Common myeloid progenitor, CD34-positive (primary cell): ENCODE measurements around the gene FEZ2.

Source experiments
- CTCF ChIA-PET: fragments of 350-600 bp; sonication (Branson Sonifier 250); formaldehyde crosslinking; loops from one replicate; lab custom pipeline; 2021; ENCODE audit warnings: antibody characterized with exemption; lab: Charles Lee
- POLR2A ChIA-PET: fragments of 350-600 bp; sonication (Branson Sonifier 250); formaldehyde crosslinking; loops from one replicate; lab custom pipeline; 2021; ENCODE audit warnings: antibody characterized with exemption; lab: Charles Lee
- DNase-seq, 3 donors: peaks; one replicate each; pipeline versions ENCODE4 v3.0.0 to v3.0.0-alpha.2; 2013
- H3K27ac ChIP-seq, 2 experiments: 1 replicate in 1 of 2; 2 replicates in 1 of 2; pipeline ENCODE4 v1.7.0; 2013; ENCODE audit warnings: inconsistent platforms in 2 of 2, low read length in 2 of 2, mild to moderate bottlenecking in 2 of 2, low read depth in 1 of 2, moderate library complexity in 1 of 2; ENCODE audit not compliant: severe bottlenecking in 2 of 2, insufficient read depth in 1 of 2, poor library complexity in 1 of 2
- H3K27me3 ChIP-seq, 5 experiments: replicated peaks in 2 of 5; 1 replicate in 3 of 5; 2 replicates in 2 of 5; pipeline versions ENCODE4 v1.6.1 to v1.7.0; 2013; ENCODE audit warnings: low read length in 4 of 5, mild to moderate bottlenecking in 2 of 5, moderate library complexity in 2 of 5, inconsistent platforms in 1 of 5; ENCODE audit not compliant: insufficient read depth in 5 of 5, control insufficient read depth in 4 of 5
- H3K36me3 ChIP-seq, 4 experiments: 1 replicate in 2 of 4; 2 replicates in 2 of 4; pipeline versions ENCODE4 v1.6.1 to v1.7.0; 2013; ENCODE audit warnings: low read length in 3 of 4, control low read depth in 1 of 4, mild to moderate bottlenecking in 1 of 4; ENCODE audit not compliant: control insufficient read depth in 4 of 4, insufficient read depth in 4 of 4
- H3K4me1 ChIP-seq, 4 experiments: 1 replicate in 3 of 4; 2 replicates in 1 of 4; pipeline versions ENCODE4 v1.6.1 to v1.7.1; 2013; ENCODE audit warnings: low read length in 3 of 4, mild to moderate bottlenecking in 3 of 4, control low read depth in 1 of 4, inconsistent platforms in 1 of 4, moderate library complexity in 1 of 4; ENCODE audit not compliant: control insufficient read depth in 4 of 4, insufficient read depth in 4 of 4; ENCODE audit errors: control extremely low read depth in 1 of 4
- H3K4me3 ChIP-seq, 7 experiments: 1 replicate in 4 of 7; 2 replicates in 3 of 7; pipeline versions ENCODE4 v1.5.1 to v1.7.0; 2013; ENCODE audit warnings: mild to moderate bottlenecking in 7 of 7, low read length in 6 of 7, moderate library complexity in 6 of 7, inconsistent platforms in 2 of 7, low read depth in 2 of 7, control low read depth in 1 of 7; ENCODE audit not compliant: insufficient read depth in 4 of 7, control insufficient read depth in 1 of 7; ENCODE audit errors: extremely low read depth in 1 of 7
- H3K9me3 ChIP-seq, 5 experiments: 1 replicate in 4 of 5; 2 replicates in 1 of 5; pipeline versions ENCODE4 v1.6.1 to v1.7.1; 2013; ENCODE audit warnings: low read length in 4 of 5, mild to moderate bottlenecking in 2 of 5, inconsistent platforms in 1 of 5, low read depth in 1 of 5, moderate library complexity in 1 of 5; ENCODE audit not compliant: control insufficient read depth in 4 of 5, insufficient read depth in 2 of 5; ENCODE audit errors: control extremely low read depth in 1 of 5
- WGBS: methylation state at CpG from one replicate; pipeline ENCODE4 v1.1.5; 2013; ENCODE audit not compliant: insufficient coverage; 5-methylcytosine and 5-hydroxymethylcytosine counted together

The FEZ2 gene

DNA sequence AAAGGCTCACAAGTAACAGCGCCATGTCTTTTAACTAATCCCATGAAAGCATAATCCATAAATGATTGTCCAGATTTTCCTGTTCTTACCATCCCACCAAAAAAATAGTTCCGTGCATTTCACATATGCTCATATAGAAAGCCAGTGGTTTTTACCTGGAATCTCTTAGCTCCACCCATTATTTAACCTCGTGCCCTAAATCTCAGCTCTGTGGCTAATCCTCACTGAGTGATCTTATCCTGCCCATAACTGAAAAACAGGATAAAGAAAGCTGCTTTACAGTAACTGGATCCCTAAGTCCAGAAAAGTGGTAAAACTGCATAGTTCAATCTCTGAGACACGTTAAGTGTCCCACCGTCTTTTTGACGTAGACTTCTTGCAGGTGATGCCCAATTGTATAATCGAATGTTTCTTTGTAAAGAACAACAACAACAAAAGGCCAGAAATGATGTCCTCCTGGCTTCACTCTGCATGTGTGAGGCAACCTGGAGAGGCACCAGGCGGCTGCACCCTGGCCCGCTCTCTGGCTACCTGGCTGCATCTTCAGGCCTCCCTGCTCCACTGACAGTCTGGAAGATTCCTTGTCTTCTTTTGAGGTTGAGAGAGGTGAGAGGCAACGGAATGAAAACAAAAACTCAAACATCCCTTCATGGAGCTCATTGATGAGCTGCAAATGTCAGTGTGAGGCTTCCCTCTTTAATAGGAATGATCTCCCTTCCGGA, 38.6 kb downstream of the FEZ2 start:
- peaks cover 11 to 24% (median 19%) of the 10 kb centered on the region in 4 experiments for H3K36me3 ChIP-seq
- ChIA-PET CTCF (interaction anchor here (1.0 to 1.2 kb wide), 2 partner anchors 10 to 36 kb away, joined by 3 to 5 read pairs; no protein-coding TSS in a partner anchor), POLR2A (no interaction called here)
- H3K27ac ChIP-seq, result no peak overlapping the region
- no peak for DNase-seq
- H3K27me3 ChIP-seq, result no peaks in the 10 kb centered on the region
- no peaks in the 10 kb centered on the region for H3K9me3 ChIP-seq
- peaks cover 6 to 18% (median 13%) of the 10 kb centered on the region in 4 experiments for H3K4me1 ChIP-seq
- 95% methylated on average over 10 of the region's 11 CpGs for WGBS
- no peak overlapping the region for H3K4me3 ChIP-seq

DNA sequence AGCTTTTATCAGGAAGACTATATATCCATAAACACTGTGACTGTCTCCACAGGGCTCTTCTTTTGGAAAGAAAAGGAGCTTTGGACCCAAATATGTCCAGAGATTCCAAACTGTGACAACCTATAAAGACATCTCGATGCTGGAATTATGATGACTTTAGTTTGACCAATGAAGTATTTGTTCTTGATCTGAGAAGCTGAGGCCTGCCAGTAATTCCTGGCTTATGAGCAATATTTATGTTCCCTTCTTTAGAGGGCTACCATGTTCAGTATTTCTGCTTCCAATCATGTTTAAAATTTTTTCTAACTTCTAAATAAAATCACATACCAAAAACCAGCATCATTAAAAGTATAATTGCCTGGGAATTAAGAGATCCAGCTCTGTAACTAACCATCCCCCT, 41.1 kb downstream of the FEZ2 start:
- Histone ChIP-seq H3K36me3 (peaks cover 14 to 34% (median 19%) of the 10 kb centered on the region in 4 experiments), H3K9me3 (no peaks in the 10 kb centered on the region), H3K27me3 (no peaks in the 10 kb centered on the region), H3K27ac (no peak overlapping the region), H3K4me3 (no peak overlapping the region), H3K4me1 (peaks cover 13 to 22% (median 15%) of the 10 kb centered on the region in 4 experiments)
- WGBS, result 100% methylated on average over 1 of the region's 1 CpG
- ChIA-PET CTCF (interaction anchor here (0.7 to 1.2 kb wide), 4 partner anchors 9 to 107 kb away, joined by 3 to 4 read pairs (median 3); no protein-coding TSS in a partner anchor), POLR2A (interaction anchor here (0.7 kb wide), 1 partner anchor 348 kb away, joined by 4 read pairs; no protein-coding TSS in a partner anchor)
- no peak for DNase-seq

DNA sequence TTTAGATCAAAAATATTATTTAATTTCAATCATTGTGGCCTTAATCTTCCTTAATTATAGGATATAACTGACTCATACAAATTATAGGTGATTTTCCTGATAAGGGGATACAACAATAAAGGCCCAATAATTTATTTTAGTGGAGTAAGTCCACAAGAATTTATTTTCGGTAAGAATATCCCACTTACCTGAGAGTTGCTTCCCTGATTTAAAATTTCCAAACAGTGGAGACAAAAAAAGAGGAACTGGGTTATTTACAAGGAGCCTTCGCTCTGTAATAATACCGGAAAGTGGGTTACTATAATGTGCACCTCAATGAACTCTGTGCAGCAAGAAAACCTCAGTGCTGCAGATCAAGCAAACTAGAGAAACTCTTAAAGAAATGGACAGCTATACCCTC, 42.2 kb downstream of the FEZ2 start:
- Histone ChIP-seq H3K4me3 (no peak overlapping the region), H3K4me1 (peaks cover 13 to 22% (median 15%) of the 10 kb centered on the region in 4 experiments), H3K9me3 (no peaks in the 10 kb centered on the region), H3K27ac (no peak overlapping the region), H3K27me3 (no peaks in the 10 kb centered on the region), H3K36me3 (peaks cover 15 to 38% (median 23%) of the 10 kb centered on the region in 4 experiments)
- 20% methylated on average over 1 of the region's 3 CpGs for WGBS
- peak in 2 of 3 donors; percentile 36 to 38 for DNase-seq
- CTCF ChIA-PET, result interaction anchor here (0.7 to 1.2 kb wide), 2 partner anchors 49 to 109 kb away, joined by 3 read pairs; no protein-coding TSS in a partner anchor
- POLR2A ChIA-PET, result no interaction called here

DNA sequence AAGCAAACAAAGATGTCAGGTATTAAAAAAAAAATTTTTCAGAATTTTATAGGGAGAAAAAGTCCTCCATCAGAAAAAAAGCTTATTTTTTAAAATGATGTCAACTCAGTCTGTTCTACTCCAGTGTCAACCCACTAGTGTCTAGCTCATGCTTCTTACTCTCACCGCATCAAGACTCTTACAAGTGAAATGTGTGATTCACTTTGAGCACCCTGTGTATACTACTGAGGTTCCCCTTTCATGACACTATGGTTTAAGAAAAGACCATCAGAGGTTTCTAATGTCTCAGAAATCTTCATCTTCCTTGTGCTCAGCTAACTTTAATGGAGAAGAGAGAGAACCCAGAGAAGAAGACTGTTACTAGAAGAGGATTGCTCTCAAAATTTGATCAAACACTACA, 43.4 kb downstream of the FEZ2 start:
- peaks cover 15 to 27% (median 18%) of the 10 kb centered on the region in 4 experiments for H3K4me1 ChIP-seq
- POLR2A ChIA-PET, result interaction anchor here (0.7 to 1.9 kb wide), 2 partner anchors 9 to 13 kb away, joined by 3 to 6 read pairs; no protein-coding TSS in a partner anchor
- H3K9me3 ChIP-seq, result no peaks in the 10 kb centered on the region
- H3K36me3 ChIP-seq, result peaks cover 12 to 34% (median 19%) of the 10 kb centered on the region in 4 experiments
- WGBS, result 100% methylated on average over 1 of the region's 1 CpG
- no peak overlapping the region for H3K4me3 ChIP-seq
- no peak overlapping the region for H3K27ac ChIP-seq
- CTCF ChIA-PET, result interaction anchor here (0.6 to 1.2 kb wide), 3 partner anchors 12 to 214 kb away, joined by 3 read pairs; no protein-coding TSS in a partner anchor
- DNase-seq, result no peak
- H3K27me3 ChIP-seq, result no peaks in the 10 kb centered on the region

DNA sequence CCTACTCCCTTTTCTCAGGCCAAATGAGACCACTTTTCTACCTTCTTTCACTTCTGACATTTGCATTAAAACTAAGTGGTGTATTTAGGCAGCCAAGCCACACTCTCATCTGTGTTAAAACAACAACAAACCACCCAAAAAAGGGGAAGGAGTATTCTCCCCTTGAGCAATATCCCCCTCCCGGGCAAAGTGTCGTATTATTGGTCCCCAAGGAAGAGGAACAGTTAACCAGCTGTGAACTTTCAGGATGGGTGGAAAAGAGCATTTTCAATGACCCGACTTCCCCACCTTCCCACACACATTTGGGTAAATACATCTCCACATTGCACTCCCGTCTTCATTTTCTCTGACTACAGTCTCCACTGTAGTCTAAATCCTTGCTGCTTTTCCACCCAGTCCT, 44.3 kb downstream of the FEZ2 start:
- CTCF ChIA-PET, result interaction anchor here (1.2 to 1.5 kb wide), 2 partner anchors 10 to 13 kb away, joined by 3 to 6 read pairs; no protein-coding TSS in a partner anchor
- DNase-seq, result peak; percentile 17 to 71 (median 70)
- Histone ChIP-seq H3K9me3 (no peaks in the 10 kb centered on the region), H3K4me1 (peaks cover 15 to 35% (median 21%) of the 10 kb centered on the region in 4 experiments), H3K27me3 (no peaks in the 10 kb centered on the region), H3K4me3 (peak overlapping the region in 1 of 7 experiments; percentile 14), H3K27ac (no peak overlapping the region), H3K36me3 (peaks cover 7 to 31% (median 16%) of the 10 kb centered on the region in 4 experiments)
- 28% methylated on average over 4 of the region's 4 CpGs for WGBS
- POLR2A ChIA-PET, result interaction anchor here (1.9 kb wide), 1 partner anchor 10 kb away, joined by 6 read pairs; no protein-coding TSS in a partner anchor

DNA sequence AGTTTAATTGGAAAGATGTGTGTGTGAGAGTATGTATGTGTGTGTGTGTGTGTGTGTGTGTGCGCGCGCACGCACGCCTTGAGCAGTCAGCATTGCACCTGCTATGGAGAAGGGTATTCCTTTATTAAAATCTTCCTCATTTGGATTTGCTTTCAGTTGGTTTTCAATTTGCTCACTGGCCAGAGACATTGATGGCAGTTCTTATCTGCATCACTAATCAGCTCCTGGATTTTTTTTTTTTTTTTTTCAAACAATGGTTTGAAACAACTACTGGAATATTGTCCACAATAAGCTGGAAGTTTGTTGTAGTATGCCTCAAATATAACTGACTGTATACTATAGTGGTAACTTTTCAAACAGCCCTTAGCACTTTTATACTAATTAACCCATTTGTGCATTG, 48.0 kb downstream of the FEZ2 start:
- DNase-seq, result no peak
- H3K27ac ChIP-seq, result no peak overlapping the region
- no peak overlapping the region for H3K4me3 ChIP-seq
- WGBS, result 96% methylated on average over 4 of the region's 5 CpGs
- ChIA-PET POLR2A (interaction anchor here (0.7 kb wide), 1 partner anchor 32 kb away, joined by 3 read pairs; no protein-coding TSS in a partner anchor), CTCF (no interaction called here)
- H3K9me3 ChIP-seq, result no peaks in the 10 kb centered on the region
- peaks cover 6 to 26% (median 16%) of the 10 kb centered on the region in 4 experiments for H3K4me1 ChIP-seq
- no peaks in the 10 kb centered on the region for H3K27me3 ChIP-seq
- peaks cover 10 to 40% (median 23%) of the 10 kb centered on the region in 4 experiments for H3K36me3 ChIP-seq
